Superior temporal gyrus (tissue), 1 donor: ENCODE results near the gene MRPL20.

Source experiments
- DNase-seq: peaks from one replicate; pipeline ENCODE4 v3.0.0-alpha.2; 2016; ENCODE audit errors: extremely low spot score

Gene MRPL20

GRCh38 chr1:1361233-1361981 lies 45.7 kb downstream of the MRPL20 start:
- no peak for DNase-seq

DNA sequence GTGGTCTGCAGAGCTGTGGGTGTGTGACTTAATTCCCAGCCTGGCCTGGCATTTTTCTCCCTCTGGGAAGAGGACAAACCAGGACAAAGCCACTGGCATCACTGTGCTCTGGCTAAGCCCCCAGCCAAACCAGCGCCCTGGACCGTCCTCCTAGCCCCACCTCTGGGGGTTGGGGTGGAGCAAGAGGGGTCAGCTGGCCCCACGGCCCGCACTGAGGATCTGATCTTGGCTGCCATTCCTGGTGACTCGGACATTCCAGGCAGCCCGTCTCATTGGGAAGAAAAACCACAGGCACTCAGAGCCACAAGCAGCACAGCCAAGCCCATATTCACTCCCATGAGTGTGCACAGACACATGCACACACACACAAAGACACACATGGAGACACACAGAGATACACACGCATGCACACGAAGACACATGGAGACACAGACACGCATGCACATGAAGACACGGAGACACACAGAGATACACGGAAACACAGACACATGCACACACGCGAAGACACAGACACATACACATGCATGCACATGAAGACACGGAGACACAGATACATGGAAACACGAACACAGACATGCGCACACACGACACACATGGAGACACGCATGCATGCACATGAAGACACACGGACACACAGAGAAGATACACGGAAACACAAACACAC lies 46.5 kb downstream of the MRPL20 start:
- DNase-seq, result no peak

- DNase-seq, result no peak
Measured at GRCh38 chr1:1359664-1360468, 47.2 kb downstream of the MRPL20 start.

- DNase-seq, result no peak
Measured at GRCh38 chr1:1359308-1359663, 47.8 kb downstream of the MRPL20 start.

DNA sequence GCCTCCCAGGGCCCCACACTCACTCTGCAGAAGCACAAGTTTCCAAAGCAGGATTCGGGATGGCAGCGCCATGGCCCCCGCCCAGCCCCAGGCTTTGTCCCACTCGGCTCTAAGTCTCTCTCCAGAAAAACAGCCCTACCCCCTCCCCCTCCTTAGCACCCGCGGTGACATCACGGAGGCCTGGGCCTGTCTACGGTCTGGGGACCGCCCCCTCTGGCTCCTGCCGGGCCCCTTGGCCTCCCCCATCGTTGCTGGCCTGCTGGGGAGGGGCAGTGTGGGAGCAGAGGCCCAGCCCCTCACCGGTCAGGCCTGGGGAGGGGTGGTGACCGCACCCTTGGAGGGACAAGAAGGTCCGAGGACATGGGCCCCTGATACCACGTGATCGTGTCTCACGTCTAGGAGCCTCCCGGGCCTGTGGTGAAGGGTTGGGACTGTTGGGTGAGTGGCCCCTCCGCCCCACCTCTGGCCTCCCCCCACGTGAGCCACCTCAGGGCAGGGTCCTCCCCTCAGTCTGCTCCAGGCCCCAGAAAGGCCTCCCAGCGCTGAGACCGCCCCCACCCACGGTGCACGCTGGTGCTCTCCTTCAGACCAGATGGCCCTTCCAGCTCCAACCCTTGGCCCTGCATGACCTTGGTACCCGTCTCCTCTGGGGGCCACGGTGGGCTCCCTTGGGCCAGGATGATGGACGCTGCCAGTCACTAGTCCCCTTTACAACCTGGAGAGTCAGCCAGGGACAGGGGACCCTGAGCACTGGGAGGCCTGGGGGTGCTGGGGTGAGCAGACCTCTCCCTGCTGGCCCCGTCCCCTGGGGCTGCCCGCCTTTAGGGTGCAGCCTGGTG lies 48.4 kb downstream of the MRPL20 start, which contains the start of gene MXRA8:
MXRA8 (minus strand) TSS at position 123 of the 839 bp plus-strand sequence; CDS start at position 72, 51 bp downstream.
- no peak for DNase-seq

- DNase-seq, result no peak
Measured at GRCh38 chr1:1357871-1358432, 49.1 kb downstream of the MRPL20 start.

DNA sequence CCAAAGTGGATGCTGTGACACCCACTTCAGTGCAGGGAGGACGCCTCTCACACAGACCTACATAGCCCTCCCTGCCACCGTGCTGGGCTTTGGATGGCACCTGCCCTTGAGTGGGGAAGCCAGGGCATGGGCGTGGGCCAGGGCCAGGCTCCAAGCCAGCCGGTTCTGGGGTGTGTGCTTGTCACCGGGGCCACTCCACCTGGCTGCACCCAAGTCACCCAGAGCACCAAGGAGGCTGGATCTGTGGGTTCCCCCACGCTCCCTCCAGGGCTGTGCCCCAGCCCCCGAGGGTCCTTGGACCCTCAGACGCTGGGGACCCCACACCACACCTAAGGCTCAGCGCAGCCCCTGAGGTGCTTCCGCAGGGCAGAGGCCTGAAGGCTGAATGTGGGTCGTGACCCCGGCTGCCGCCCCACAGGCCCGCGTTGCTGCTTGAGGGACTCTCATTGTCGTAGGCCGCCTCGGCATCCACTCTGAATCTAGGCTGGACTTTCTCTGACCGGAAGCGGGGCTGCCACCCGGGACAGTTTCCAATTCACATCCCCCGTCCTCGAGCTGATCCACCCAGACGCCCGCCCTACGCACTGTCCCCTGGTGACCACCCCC lies 50.2 kb downstream of the MRPL20 start:
- no peak for DNase-seq

DNA sequence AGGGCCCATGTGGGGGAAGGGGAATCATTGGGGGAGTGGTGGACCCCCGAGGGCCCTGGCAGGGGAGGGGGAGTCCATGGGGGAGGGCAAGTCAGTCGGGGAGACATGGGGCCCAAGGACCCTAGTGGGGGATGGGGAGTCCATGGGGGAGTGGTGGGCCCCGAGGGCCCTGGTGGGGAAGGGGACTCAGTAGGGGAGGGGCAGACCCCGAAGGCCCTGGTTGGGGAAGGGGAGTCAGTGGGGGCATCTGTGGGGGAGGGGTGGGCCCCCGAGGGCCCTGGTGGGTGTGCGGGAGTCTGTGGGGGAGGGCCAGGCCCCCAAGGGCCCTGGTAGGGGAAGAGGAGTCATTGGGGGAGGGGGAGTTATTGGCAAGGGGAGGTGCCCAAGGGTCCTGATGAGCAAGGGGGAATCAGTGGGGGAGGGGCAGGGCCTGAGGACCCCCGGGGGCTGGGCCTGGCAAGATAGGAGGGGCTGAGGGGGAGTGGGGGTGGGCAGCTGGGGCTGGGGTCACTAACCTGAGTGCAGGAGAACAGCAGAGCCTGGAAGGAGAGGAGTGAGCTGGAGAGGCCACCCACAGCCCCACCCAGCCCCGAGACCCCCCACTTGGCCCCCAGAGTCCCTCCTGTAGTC lies 50.8 kb downstream of the MRPL20 start:
- DNase-seq, result no peak

GRCh38 chr1:1355416-1355815 lies 51.7 kb downstream of the MRPL20 start:
- no peak for DNase-seq

DNA sequence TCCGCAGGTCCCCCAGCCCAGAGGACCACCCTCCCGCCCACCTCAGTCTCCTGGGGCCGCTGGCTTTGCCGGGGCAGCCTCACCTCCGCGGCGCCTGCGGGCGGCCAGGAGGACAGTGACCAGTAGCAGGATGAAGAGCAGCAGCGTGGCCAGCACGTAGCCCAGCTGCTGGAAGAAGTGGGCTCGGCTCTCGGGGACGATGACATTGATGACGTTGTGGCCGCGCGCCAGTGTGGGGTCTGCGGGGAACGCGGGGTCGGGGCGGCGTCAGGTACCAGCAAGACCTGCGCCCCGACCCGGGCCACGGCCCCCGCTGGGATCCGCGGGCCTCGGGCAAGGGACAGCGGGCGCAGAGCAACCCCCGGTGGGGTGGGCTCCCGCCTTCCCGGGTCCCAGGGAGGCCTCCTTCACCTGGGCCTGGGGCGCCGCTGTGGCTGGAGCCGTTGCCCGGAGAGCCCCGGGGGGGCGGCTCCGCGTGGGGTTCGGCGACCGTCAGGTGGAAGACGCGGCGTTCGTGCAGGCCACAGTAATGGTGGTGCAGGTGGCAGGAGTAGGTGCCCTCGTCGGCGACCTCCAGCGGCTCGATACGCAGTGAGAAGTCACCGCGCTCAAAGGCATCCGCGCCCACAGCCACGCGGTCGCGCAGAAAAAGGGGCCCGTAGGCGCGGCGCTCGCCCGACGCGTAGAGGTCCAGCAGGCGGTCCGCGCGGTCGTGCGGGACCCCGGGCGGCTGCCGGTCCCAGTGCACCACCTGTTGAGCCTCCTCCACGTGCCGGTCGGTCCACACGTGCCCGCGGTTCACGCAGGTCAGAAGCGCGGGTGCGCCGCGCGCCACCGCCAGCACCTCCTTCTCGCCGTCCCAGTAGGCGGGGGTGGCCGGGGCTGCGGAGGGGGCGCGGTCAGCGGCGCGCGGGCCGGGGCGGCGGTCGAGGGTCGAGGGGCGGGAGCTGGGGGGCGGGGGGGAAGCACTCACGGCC lies 52.5 kb downstream of the MRPL20 start:
- DNase-seq, result no peak

GRCh38 chr1:1353389-1354151 lies 53.5 kb downstream of the MRPL20 start:
- no peak for DNase-seq

DNA sequence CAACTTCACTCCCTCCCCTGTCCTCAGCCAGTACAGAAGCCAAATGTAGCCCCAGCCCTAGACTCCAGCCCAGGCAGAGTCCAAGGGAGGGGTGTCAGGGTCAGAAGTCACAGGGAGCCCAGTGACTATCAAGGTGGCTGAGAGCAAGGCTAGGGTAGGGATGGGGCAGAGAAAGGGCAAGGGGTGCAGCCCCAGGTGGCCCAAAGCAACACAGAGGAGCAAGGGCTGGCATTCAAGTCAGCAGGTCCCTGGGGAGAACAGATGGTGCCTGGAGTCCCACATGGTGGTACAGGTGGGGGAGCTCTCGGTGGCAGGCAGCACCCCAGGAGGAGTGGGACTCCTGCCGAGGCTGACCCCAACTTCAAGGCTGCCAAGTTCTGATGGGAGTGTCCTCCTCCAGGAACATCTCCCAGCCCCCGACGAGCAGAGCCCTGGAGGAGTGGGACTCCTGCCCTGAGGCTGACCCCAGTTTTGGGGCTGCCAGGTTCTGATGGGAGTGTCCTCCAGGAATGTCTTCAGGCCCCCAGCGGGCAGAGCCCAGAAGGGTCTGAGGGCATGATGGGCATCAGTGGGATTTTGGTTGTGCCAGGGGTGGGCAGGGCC lies 54.2 kb downstream of the MRPL20 start:
- no peak for DNase-seq
